WTC11 (cell line): Measurements from ENCODE around the gene IL9. TPM values are rescaled to one million over a fixed set of nuclear protein-coding genes. Genes with fewer than 3 reads are reported as not detected.

ENCODE experiments used
- ATAC-seq: fragments of 200-7000 bp; cut with Tn5 transposase; 2 replicates; pipeline ENCODE4 v1.10.0; 2021; ENCODE audit warnings: mild to moderate bottlenecking, moderate library complexity
- CTCF ChIA-PET: fragments of 300-600 bp; sonication (Branson Sonifier 250); formaldehyde crosslinking; loops from one replicate; lab custom pipeline; 2021; ENCODE audit warnings: antibody characterized with exemption; lab: Charles Lee
- POLR2A ChIA-PET: fragments of 350-600 bp; sonication (Branson Sonifier 250); formaldehyde crosslinking; loops from one replicate; lab custom pipeline; 2021; ENCODE audit warnings: antibody characterized with exemption; lab: Charles Lee
- DNase-seq: peaks from one replicate; pipeline ENCODE4 v3.0.0; 2021; ENCODE audit warnings: low spot score
- H3K27ac Mint-ChIP-seq: 2 replicates; pipeline ENCODE4 v1.8.0; 2021; ENCODE audit warnings: mixed read lengths
- H3K27me3 Mint-ChIP-seq: 2 replicates; pipeline ENCODE4 v1.8.0; 2021; ENCODE audit warnings: low read depth, mild to moderate bottlenecking, moderate library complexity, mixed read lengths
- H3K36me3 Mint-ChIP-seq: 2 replicates; pipeline ENCODE4 v1.8.0; 2021; ENCODE audit warnings: mixed read lengths
- H3K4me1 Mint-ChIP-seq: 2 replicates; pipeline ENCODE4 v1.8.0; 2022; ENCODE audit warnings: mixed read lengths
- H3K4me3 Mint-ChIP-seq: 2 replicates; pipeline ENCODE4 v1.8.0; 2021; ENCODE audit warnings: mild to moderate bottlenecking, moderate library complexity, mixed read lengths
- H3K9me3 Mint-ChIP-seq: 2 replicates; pipeline ENCODE4 v1.8.0; 2021; ENCODE audit warnings: mixed read lengths
- CREB1 ChIP-seq: sonication (generic); formaldehyde crosslinking; IDR thresholded peaks from 2 replicates; pipeline ENCODE4 v1.8.0; 2023; ENCODE audit warnings: mild to moderate bottlenecking, missing genetic modification reagents
- ELF4 ChIP-seq: sonication (generic); formaldehyde crosslinking; IDR thresholded peaks from 2 replicates; pipeline ENCODE4 v1.8.1; 2022; ENCODE audit warnings: low read depth, mild to moderate bottlenecking, moderate library complexity, missing genetic modification reagents
- ESRRA ChIP-seq: sonication (generic); formaldehyde crosslinking; IDR thresholded peaks from 2 replicates; pipeline ENCODE4 v1.8.1; 2022; ENCODE audit warnings: mild to moderate bottlenecking, missing genetic modification reagents, borderline replicate concordance
- GRHL2 ChIP-seq: fragments of 250-450 bp; sonication (Bioruptor Pico); IDR thresholded peaks from 2 replicates; pipeline ENCODE4 v1.8.0; 2022; ENCODE audit warnings: mild to moderate bottlenecking, moderate library complexity; ENCODE audit not compliant: insufficient replicate concordance, severe bottlenecking
- GTF2I ChIP-seq: fragments of 250-450 bp; sonication (Bioruptor Pico); conservative IDR thresholded peaks from 2 replicates; pipeline ENCODE4 v1.4.0; 2021; ENCODE audit warnings: mild to moderate bottlenecking
- IRF2 ChIP-seq: sonication (generic); formaldehyde crosslinking; IDR thresholded peaks from 2 replicates; pipeline ENCODE4 v1.8.0; 2022; ENCODE audit warnings: low read depth, missing genetic modification reagents, borderline replicate concordance
- NFATC4 ChIP-seq: fragments of 250-450 bp; sonication (Bioruptor Pico); IDR thresholded peaks from 2 replicates; pipeline ENCODE4 v1.9.0; 2021; ENCODE audit warnings: mild to moderate bottlenecking
- NFE2L1 ChIP-seq: sonication (generic); formaldehyde crosslinking; IDR thresholded peaks from 2 replicates; pipeline ENCODE4 v1.8.1; 2023; ENCODE audit warnings: missing genetic modification reagents
- OVOL2 ChIP-seq: fragments of 250-450 bp; sonication (Bioruptor Pico); IDR thresholded peaks from 2 replicates; pipeline ENCODE4 v1.9.0; 2021; ENCODE audit warnings: mild to moderate bottlenecking, borderline replicate concordance
- TEAD1 ChIP-seq: sonication (generic); formaldehyde crosslinking; IDR thresholded peaks from 2 replicates; pipeline ENCODE4 v1.8.0; 2022; ENCODE audit warnings: mild to moderate bottlenecking, missing genetic modification reagents
- TEAD4 ChIP-seq: sonication (generic); formaldehyde crosslinking; IDR thresholded peaks from 2 replicates; pipeline ENCODE4 v1.8.0; 2022; ENCODE audit warnings: mild to moderate bottlenecking, missing genetic modification reagents
- ZNF232 ChIP-seq: sonication (generic); formaldehyde crosslinking; IDR thresholded peaks from 2 replicates; pipeline ENCODE4 v1.8.0; 2022; ENCODE audit warnings: mild to moderate bottlenecking, missing genetic modification reagents
- ZNF416 ChIP-seq: fragments of 250-450 bp; sonication (Bioruptor Pico); IDR thresholded peaks from 2 replicates; pipeline ENCODE4 v1.9.0; 2021; ENCODE audit warnings: mild to moderate bottlenecking, inconsistent platforms
- total RNA-seq: library from RNA; stranded (reverse); gene quantifications from 3 replicates; pipeline ENCODE4 v1.2.3, GENCODE V29; 2021
- TF ChIP-seq, protein P1 (sequence below): fragments of 250-450 bp; sonication (Bioruptor Pico); IDR thresholded peaks from 2 replicates; pipeline ENCODE4 v2.1.2; 2022; ENCODE audit warnings: mild to moderate bottlenecking, moderate library complexity
- TF ChIP-seq, protein P2 (sequence below): sonication (generic); formaldehyde crosslinking; IDR thresholded peaks from 2 replicates; pipeline ENCODE4 v1.8.0; 2022; ENCODE audit warnings: mild to moderate bottlenecking, missing genetic modification reagents
- TF ChIP-seq, protein P3 (sequence below): sonication (generic); formaldehyde crosslinking; IDR thresholded peaks from 2 replicates; pipeline ENCODE4 v1.8.0; 2022; ENCODE audit warnings: mild to moderate bottlenecking, missing genetic modification reagents
- TF ChIP-seq, protein P4 (sequence below): sonication (generic); formaldehyde crosslinking; conservative IDR thresholded peaks from 2 replicates; pipeline ENCODE4 v1.8.1; 2023; ENCODE audit warnings: mild to moderate bottlenecking, low read depth, missing genetic modification reagents, moderate library complexity
- TF ChIP-seq, protein P5 (sequence below): sonication (generic); formaldehyde crosslinking; IDR thresholded peaks from 2 replicates; pipeline ENCODE4 v1.8.0; 2023; ENCODE audit warnings: mild to moderate bottlenecking, missing genetic modification reagents
- TF ChIP-seq, protein P6 (sequence below): fragments of 250-450 bp; sonication (Bioruptor Pico); IDR thresholded peaks from 2 replicates; pipeline ENCODE4 v1.8.0; 2021; ENCODE audit warnings: mild to moderate bottlenecking
- TF ChIP-seq, protein P7 (sequence below): sonication (generic); formaldehyde crosslinking; IDR thresholded peaks from 2 replicates; pipeline ENCODE4 v1.8.1; 2023; ENCODE audit warnings: mild to moderate bottlenecking, missing genetic modification reagents, moderate library complexity
- TF ChIP-seq, protein P8 (sequence below): sonication (generic); formaldehyde crosslinking; IDR thresholded peaks from 2 replicates; pipeline ENCODE4 v1.8.1; 2022; ENCODE audit warnings: mild to moderate bottlenecking, missing genetic modification reagents, moderate library complexity, borderline replicate concordance
- TF ChIP-seq, protein P9 (sequence below): fragments of 250-450 bp; sonication (Bioruptor Pico); IDR thresholded peaks from 2 replicates; pipeline ENCODE4 v1.9.0; 2021; ENCODE audit warnings: mild to moderate bottlenecking

The IL9 gene
- total RNA-seq, 1 experiment from 2014 or later, result not detected

DNA sequence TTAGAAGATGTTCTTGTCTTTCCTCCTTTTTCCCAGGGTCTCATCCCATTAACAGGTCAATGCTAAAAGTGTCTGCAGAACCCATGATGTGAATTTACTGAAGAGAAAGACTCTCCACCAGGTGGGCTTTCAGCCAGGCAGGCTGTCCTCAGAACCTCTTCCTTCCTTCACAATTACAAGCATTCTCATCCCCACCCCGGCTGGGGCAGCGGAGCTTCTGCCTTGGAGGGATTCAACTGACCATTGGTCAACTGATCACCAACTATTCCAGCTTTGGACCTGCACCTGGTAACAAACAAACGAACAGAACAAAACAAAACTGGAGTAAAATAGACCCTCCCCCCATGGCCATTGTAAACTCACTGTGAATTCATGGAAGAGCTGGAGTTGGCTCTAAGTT, 12.6 kb downstream of the IL9 start (continued):
- TF ChIP-seq, protein P1, sequence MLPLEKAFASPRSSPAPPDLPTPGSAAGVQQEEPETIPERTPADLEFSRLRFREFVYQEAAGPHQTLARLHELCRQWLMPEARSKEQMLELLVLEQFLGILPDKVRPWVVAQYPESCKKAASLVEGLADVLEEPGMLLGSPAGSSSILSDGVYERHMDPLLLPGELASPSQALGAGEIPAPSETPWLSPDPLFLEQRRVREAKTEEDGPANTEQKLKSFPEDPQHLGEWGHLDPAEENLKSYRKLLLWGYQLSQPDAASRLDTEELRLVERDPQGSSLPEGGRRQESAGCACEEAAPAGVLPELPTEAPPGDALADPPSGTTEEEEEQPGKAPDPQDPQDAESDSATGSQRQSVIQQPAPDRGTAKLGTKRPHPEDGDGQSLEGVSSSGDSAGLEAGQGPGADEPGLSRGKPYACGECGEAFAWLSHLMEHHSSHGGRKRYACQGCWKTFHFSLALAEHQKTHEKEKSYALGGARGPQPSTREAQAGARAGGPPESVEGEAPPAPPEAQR (CRISPR knock-in tag), result no peak
- TF ChIP-seq, protein P2, sequence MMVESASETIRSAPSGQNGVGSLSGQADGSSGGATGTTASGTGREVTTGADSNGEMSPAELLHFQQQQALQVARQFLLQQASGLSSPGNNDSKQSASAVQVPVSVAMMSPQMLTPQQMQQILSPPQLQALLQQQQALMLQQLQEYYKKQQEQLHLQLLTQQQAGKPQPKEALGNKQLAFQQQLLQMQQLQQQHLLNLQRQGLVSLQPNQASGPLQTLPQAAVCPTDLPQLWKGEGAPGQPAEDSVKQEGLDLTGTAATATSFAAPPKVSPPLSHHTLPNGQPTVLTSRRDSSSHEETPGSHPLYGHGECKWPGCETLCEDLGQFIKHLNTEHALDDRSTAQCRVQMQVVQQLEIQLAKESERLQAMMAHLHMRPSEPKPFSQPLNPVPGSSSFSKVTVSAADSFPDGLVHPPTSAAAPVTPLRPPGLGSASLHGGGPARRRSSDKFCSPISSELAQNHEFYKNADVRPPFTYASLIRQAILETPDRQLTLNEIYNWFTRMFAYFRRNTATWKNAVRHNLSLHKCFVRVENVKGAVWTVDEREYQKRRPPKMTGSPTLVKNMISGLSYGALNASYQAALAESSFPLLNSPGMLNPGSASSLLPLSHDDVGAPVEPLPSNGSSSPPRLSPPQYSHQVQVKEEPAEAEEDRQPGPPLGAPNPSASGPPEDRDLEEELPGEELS (CRISPR knock-in tag), result no peak
- no peak for TF ChIP-seq OVOL2 (CRISPR knock-in tag)
- no peak for TF ChIP-seq TEAD4 (CRISPR knock-in tag)
- no peak for TF ChIP-seq CREB1 (CRISPR knock-in tag)
- no peak for TF ChIP-seq NFATC4 (CRISPR knock-in tag)
- TF ChIP-seq, protein P3, sequence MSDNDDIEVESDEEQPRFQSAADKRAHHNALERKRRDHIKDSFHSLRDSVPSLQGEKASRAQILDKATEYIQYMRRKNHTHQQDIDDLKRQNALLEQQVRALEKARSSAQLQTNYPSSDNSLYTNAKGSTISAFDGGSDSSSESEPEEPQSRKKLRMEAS (CRISPR knock-in tag), result no peak
- TF ChIP-seq ESRRA, result no peak
- TF ChIP-seq NFE2L1 (CRISPR knock-in tag), result no peak
- TF ChIP-seq, protein P4, sequence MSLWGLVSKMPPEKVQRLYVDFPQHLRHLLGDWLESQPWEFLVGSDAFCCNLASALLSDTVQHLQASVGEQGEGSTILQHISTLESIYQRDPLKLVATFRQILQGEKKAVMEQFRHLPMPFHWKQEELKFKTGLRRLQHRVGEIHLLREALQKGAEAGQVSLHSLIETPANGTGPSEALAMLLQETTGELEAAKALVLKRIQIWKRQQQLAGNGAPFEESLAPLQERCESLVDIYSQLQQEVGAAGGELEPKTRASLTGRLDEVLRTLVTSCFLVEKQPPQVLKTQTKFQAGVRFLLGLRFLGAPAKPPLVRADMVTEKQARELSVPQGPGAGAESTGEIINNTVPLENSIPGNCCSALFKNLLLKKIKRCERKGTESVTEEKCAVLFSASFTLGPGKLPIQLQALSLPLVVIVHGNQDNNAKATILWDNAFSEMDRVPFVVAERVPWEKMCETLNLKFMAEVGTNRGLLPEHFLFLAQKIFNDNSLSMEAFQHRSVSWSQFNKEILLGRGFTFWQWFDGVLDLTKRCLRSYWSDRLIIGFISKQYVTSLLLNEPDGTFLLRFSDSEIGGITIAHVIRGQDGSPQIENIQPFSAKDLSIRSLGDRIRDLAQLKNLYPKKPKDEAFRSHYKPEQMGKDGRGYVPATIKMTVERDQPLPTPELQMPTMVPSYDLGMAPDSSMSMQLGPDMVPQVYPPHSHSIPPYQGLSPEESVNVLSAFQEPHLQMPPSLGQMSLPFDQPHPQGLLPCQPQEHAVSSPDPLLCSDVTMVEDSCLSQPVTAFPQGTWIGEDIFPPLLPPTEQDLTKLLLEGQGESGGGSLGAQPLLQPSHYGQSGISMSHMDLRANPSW (CRISPR knock-in tag), result no peak
- no peak for TF ChIP-seq TEAD1 (CRISPR knock-in tag)
- TF ChIP-seq, protein P5, sequence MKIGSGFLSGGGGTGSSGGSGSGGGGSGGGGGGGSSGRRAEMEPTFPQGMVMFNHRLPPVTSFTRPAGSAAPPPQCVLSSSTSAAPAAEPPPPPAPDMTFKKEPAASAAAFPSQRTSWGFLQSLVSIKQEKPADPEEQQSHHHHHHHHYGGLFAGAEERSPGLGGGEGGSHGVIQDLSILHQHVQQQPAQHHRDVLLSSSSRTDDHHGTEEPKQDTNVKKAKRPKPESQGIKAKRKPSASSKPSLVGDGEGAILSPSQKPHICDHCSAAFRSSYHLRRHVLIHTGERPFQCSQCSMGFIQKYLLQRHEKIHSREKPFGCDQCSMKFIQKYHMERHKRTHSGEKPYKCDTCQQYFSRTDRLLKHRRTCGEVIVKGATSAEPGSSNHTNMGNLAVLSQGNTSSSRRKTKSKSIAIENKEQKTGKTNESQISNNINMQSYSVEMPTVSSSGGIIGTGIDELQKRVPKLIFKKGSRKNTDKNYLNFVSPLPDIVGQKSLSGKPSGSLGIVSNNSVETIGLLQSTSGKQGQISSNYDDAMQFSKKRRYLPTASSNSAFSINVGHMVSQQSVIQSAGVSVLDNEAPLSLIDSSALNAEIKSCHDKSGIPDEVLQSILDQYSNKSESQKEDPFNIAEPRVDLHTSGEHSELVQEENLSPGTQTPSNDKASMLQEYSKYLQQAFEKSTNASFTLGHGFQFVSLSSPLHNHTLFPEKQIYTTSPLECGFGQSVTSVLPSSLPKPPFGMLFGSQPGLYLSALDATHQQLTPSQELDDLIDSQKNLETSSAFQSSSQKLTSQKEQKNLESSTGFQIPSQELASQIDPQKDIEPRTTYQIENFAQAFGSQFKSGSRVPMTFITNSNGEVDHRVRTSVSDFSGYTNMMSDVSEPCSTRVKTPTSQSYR, result no peak

DNA sequence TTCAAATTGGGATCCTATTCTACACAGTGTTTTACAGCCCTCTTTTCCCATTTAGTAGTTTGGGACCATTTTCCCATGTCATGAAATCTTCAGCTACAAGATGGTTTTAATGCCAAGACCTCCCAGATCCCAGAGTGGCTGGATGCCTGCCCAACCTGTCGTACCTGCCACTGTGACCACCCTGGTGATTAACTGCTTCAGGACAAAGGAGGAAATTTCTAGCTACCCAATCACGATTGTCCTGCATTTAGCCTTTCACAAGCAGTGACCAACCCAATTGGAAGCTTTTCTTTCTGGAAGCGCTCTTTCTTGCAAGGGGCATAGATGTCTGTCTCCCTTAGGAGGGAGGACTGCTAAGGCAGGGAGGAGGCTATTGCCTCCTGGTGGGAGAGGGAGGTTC, 13.8 kb downstream of the IL9 start:
- CTCF ChIA-PET, result interaction anchor here (1.0 to 3.7 kb wide), 8 partner anchors 10 to 415 kb away, joined by 3 to 17 read pairs (median 6); no protein-coding TSS in a partner anchor
- no peak overlapping the region for H3K27ac Mint-ChIP-seq
- POLR2A ChIA-PET, result no interaction called here
- ATAC-seq (no peak), DNase-seq (no peak)
- H3K36me3 Mint-ChIP-seq, result no peaks in the 10 kb centered on the region
- H3K4me3 Mint-ChIP-seq, result no peak overlapping the region
- no peaks in the 10 kb centered on the region for H3K27me3 Mint-ChIP-seq
- no peaks in the 10 kb centered on the region for H3K9me3 Mint-ChIP-seq
- H3K4me1 Mint-ChIP-seq, result peaks cover 22% of the 10 kb centered on the region
- no peak for TF ChIP-seq GRHL2 (CRISPR knock-in tag)
- TF ChIP-seq ZNF232 (CRISPR knock-in tag), result no peak
- no peak for TF ChIP-seq TEAD1 (CRISPR knock-in tag)
- TF ChIP-seq IRF2 (CRISPR knock-in tag), result no peak
- TF ChIP-seq, protein P6, sequence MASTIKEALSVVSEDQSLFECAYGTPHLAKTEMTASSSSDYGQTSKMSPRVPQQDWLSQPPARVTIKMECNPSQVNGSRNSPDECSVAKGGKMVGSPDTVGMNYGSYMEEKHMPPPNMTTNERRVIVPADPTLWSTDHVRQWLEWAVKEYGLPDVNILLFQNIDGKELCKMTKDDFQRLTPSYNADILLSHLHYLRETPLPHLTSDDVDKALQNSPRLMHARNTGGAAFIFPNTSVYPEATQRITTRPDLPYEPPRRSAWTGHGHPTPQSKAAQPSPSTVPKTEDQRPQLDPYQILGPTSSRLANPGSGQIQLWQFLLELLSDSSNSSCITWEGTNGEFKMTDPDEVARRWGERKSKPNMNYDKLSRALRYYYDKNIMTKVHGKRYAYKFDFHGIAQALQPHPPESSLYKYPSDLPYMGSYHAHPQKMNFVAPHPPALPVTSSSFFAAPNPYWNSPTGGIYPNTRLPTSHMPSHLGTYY (CRISPR knock-in tag), result no peak
- TF ChIP-seq, protein P7, sequence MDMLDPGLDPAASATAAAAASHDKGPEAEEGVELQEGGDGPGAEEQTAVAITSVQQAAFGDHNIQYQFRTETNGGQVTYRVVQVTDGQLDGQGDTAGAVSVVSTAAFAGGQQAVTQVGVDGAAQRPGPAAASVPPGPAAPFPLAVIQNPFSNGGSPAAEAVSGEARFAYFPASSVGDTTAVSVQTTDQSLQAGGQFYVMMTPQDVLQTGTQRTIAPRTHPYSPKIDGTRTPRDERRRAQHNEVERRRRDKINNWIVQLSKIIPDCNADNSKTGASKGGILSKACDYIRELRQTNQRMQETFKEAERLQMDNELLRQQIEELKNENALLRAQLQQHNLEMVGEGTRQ, result no peak
- TF ChIP-seq, protein P8, sequence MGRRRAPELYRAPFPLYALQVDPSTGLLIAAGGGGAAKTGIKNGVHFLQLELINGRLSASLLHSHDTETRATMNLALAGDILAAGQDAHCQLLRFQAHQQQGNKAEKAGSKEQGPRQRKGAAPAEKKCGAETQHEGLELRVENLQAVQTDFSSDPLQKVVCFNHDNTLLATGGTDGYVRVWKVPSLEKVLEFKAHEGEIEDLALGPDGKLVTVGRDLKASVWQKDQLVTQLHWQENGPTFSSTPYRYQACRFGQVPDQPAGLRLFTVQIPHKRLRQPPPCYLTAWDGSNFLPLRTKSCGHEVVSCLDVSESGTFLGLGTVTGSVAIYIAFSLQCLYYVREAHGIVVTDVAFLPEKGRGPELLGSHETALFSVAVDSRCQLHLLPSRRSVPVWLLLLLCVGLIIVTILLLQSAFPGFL (CRISPR knock-in tag), result no peak
- no peak for TF ChIP-seq GTF2I (CRISPR knock-in tag)
- TF ChIP-seq, protein P9, sequence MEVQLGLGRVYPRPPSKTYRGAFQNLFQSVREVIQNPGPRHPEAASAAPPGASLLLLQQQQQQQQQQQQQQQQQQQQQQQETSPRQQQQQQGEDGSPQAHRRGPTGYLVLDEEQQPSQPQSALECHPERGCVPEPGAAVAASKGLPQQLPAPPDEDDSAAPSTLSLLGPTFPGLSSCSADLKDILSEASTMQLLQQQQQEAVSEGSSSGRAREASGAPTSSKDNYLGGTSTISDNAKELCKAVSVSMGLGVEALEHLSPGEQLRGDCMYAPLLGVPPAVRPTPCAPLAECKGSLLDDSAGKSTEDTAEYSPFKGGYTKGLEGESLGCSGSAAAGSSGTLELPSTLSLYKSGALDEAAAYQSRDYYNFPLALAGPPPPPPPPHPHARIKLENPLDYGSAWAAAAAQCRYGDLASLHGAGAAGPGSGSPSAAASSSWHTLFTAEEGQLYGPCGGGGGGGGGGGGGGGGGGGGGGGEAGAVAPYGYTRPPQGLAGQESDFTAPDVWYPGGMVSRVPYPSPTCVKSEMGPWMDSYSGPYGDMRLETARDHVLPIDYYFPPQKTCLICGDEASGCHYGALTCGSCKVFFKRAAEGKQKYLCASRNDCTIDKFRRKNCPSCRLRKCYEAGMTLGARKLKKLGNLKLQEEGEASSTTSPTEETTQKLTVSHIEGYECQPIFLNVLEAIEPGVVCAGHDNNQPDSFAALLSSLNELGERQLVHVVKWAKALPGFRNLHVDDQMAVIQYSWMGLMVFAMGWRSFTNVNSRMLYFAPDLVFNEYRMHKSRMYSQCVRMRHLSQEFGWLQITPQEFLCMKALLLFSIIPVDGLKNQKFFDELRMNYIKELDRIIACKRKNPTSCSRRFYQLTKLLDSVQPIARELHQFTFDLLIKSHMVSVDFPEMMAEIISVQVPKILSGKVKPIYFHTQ (CRISPR knock-in tag), result no peak
- TF ChIP-seq ELF4, result no peak
- no peak for TF ChIP-seq ZNF416 (CRISPR knock-in tag)
